ENCODE data around the gene C6orf132.
"Not testable (repeated sequence)": the region's sequence is repeated elsewhere in the genome, so short reads cannot be mapped to it uniquely, and the experiment has no call there.

C6orf132 gene, protein sequence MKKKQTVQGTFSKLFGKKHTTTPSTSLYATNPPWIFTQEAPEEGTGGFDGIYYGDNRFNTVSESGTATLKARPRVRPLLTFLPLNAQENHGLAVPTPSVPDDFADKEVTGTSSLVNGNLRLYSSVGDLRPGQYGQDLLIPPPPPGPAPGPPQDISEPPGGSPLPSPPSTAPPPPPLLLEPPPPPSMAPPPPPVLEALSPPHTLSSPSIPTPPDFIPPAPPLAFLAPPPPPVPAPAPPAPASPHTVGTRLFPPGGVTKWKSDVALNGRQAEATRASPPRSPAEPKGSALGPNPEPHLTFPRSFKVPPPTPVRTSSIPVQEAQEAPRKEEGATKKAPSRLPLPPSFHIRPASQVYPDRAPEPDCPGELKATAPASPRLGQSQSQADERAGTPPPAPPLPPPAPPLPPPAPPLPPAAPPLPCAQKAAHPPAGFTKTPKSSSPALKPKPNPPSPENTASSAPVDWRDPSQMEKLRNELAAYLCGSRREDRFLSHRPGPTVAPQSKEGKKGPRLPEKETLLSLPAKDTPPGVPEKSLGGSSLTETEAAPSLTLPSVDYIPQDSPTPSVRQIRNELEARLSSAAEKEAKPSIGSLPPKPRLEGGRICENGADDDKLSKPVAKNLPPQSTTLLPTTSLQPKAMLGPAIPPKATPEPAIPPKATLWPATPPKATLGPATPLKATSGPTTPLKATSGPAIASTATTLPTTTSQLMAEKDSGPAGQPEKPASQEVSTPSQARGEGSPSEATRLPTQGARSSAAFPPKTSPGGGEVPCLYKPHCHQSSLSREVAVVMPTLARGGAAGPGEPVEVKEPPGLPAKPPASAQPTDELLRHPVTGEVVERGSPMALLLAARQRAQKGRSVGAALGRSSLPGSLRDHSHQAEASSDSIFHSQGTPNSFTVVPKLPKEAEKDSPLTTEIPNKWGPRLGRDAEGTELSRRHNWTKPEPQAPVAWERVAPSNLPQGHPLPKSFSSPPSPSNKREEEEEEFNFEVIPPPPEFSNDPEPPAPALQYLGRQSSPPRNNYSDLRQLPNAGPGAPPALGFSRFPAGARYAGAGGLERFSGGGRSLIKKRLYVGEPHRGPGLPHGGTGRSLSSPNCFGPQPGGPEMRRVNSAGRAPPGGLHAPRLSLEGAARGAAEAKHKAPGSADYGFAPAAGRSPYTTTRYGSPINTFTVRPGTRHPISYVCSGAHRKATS

GRCh38 chr6:42142118-42142835, at the start of gene C6orf132:
C6orf132 (minus strand) TSS chr6:42142620; CDS start chr6:42142444, 176 bp downstream.
- peak; percentile 31 for DNase-seq

DNA sequence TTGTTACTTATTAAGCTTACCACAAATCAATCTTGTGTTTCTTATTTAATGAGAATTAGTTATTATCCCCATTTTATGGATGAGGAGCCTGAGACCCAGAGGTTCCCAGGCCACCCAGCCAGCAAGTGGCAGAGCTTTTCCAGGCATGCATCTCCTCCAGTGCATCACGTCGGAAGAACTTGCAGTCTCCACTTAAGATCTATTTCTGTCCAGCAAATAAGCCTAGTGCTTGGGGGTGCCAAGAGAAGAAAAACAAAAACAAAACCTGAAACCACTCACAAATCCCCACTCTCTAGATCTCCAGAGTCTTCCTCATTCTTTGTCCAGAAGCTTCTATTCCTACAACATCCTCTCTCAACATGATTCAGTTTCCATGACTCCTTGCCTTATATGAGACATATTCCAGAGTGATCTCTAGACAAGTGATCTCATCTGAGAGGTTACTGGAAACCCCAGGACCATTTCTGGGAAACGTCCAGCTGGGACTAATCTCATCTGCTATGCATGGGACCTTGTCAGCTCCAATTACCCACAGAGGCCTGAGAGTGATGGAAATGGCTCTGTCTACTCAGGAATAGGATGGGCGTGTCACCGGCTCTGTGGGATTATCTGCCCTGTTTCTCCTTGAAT, 48.2 kb upstream of the C6orf132 start:
- DNase-seq = no peak

DNA sequence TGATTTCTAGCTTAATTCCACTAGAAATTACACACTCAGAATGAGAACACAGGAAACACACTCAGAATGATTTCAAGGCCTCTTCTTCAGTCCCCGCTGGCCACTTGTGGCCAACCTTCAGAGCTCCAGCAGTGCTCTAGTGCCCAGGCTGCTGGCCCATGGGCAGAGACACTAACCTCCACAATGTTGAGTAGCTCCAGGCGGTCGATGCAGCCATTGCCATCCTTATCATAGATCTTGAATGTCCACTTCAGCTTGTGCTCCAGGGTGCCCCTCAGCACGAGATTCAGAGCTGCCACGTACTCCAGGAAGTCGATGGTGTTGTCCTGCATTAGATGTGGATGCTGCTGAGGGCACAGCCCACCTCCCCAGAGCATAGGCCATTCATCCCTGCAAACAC, 46.0 kb upstream of the C6orf132 start:
- no peak for DNase-seq

GRCh38 chr6:42185597-42185996, 43.2 kb upstream of the C6orf132 start:
- DNase-seq = no peak

DNA sequence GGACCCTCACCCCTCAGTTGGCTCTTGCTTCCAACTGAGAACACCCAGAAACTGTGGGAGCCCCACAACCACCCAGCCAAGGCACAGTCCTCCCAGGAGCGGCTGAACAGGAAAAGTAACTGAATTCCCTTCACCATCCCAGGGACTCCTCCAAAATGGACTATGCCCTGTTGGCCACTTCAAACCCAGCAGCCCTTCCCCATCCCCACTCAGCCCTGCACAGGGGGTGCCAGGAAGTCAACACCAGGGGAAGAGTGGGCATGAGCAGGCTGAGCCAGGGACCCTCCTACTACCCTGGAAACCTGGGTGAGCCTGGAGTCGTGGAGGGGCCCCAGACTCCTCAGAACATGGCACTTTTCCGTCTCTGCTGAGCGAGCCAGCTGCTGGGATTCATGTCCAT, 42.1 kb upstream of the C6orf132 start:
- DNase-seq = no peak

GRCh38 chr6:42182101-42182500, 39.7 kb upstream of the C6orf132 start:
- no peak for DNase-seq

DNA sequence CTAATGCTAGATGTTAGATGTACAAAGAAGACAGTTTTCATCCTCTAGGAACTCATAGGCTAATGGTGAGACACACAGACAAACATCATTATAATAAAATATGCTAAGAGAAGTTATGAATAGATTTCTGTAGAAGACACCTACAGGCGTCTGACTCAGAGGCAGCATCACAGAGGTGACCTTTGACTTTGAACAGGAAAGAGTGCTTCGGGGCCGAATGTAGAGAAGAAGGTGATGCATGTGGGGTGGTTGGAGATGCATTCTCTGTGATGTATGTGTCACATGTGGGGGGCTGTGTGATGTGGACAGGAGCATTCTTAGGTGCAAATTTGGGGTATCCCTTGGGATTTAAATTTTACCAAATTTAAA, 37.5 kb upstream of the C6orf132 start:
- DNase-seq = no peak

DNA sequence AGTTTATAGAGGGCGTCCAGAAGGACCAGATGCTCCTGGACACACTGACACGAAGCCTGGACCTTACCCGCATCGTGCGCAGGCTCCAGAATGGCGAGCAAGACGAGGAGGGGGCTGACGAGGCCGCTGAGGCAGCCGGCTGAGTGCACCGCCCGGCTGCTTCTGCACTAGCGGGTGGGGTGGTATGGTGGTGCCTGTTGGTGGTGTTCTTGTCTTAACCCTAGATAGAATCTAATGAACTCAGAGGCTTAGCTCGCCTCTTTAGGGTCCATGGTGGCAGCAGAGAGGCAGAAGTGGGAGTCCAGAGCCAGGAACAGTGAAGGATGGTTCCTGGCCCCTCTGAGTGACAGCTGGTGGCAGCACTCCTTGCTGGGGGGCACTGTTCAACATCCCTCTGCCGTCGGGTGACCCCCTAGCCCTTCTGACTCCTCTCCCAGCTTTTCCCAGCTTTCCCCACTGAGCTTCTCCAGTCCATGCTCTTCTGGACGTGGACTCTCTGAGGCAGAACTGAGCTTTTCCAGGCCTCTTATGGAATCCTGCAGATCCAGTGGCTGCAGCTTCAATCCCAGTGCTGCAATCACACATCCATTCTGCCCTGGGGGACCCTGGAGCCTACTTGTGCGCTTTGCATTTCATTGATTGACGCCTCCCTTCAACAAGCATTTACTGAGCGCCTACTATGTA, 37.0 kb upstream of the C6orf132 start:
- DNase-seq = no peak

DNA sequence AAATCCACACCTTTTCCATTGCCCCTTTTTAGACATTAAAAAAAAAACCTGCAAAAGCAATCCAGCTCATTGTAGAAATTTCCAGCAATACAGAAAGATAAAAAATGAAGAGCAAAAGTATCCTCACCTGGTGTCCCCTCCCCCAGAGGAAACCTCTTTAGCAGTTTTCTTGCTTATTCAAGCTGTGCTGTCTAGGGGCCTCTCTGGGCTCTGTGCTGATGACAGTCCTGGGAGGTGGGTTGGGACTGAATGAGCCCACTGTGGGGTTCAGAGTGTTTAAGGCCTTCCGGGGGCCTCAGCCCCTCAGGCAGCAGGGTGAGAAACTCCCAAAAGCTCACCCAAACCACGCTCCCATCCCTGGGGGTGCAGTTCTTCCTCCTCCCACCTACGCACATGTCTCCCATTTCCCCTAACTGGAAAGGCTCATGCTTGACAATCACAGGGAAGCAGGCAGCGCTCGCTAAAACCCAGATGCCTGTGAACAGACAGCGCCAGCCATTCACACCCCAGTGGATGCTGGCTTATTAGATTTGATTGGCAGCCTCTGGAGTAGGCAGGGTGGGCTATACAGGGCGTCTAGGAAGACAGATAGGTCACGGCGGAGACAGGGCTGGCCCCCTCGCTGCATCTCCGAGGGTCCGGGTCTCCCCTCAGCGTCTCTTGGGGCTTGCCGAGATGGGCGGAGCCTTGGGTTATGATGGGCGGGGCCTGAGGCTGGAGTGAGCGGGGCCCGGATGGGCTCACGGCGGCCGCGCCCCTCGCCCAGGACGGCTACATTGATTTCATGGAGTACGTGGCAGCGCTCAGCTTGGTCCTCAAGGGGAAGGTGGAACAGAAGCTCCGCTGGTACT, 35.3 kb upstream of the C6orf132 start:
- DNase-seq = no peak

- DNase-seq = no peak
These were observed 34.6 kb upstream of the C6orf132 start for GRCh38 chr6:42176981-42177380.

- DNase-seq = no peak
These were observed 33.4 kb upstream of the C6orf132 start for GRCh38 chr6:42175860-42176259.

- no peak for DNase-seq
These were observed 30.7 kb upstream of the C6orf132 start, which contains the start of gene GUCA1A for GRCh38 chr6:42173101-42173500. GUCA1A (plus strand) TSS chr6:42173364; CDS start chr6:42173614, 250 bp downstream.

- no peak for DNase-seq
These were observed 29.6 kb upstream of the C6orf132 start for GRCh38 chr6:42171813-42172581.

GRCh38 chr6:42169780-42170179, 27.4 kb upstream of the C6orf132 start:
- DNase-seq = not testable (repeated sequence)

- no peak for DNase-seq
These were observed 26.2 kb upstream of the C6orf132 start for GRCh38 chr6:42168650-42169049.

DNA sequence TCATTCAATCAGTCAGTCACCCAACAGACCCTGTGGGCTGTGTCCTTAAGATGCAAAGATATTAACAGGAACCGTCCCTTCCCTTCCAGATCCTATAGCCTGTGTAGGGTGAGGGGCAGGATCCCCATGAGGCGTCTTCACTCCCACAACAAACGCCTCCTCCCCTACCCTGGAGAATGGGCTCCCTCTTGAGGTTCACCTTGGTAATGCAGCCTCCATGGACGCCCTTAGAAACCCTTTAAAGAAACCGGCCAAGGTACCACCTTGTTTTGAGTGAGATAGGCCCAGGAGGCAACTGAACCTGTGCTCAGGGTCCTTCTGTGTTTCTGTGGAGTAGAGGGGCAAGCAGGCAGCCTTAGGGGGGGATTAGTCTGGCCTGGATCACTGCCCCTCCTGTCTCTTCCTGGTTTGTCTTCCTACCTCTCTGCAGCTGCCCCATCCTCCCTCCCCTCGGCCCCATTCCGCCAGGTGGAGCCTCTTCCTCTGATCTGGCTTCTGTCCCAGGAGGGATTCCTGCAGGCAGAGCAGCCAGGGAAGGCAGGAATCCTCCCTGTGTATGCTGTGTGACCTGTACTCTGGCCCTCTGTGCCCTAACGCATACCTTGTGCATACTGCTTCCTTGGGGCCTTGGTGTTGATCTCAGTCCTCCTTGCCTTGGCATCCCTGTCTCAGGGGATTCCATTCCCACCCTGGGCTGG, 24.2 kb upstream of the C6orf132 start:
- peak; percentile 78 for DNase-seq

GRCh38 chr6:42165016-42165415, 22.6 kb upstream of the C6orf132 start:
- no peak for DNase-seq

- no peak for DNase-seq
These were observed 21.6 kb upstream of the C6orf132 start for GRCh38 chr6:42163981-42164380.

DNA sequence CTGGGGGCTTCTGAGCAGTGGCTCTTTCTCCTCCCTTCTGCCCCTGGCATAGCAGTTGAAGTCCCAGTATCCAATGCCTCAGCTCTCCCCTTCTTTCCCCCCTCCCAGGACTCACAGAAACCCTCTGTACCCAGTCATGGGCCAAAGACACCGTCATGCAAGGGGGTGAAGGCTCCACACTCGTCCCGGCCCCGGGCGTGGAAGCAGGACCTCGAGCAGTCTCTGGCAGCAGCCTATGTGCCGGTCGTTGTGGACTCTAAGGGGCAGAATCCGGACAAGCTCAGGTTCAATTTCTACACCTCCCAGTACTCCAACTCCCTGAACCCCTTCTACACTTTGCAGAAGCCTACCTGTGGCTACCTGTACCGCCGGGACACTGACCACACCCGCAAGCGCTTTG, 20.4 kb upstream of the C6orf132 start:
- DNase-seq = no peak
